Right cardiac atrium (tissue), 5 donors: ENCODE results near the gene ITPRIPL1. TPM values are rescaled to one million over a fixed set of nuclear protein-coding genes. Genes with fewer than 3 reads are reported as not detected.
A peak's percentile ranks its signal among the peaks of the same experiment; 100 is the strongest.
"Not testable (repeated sequence)": the region's sequence is repeated elsewhere in the genome, so short reads cannot be mapped to it uniquely, and the experiment has no call there.

Experiments
- ATAC-seq, 2 donors: fragments of 200-7000 bp; cut with Tn5 transposase; one replicate each; pipeline versions ENCODE4 v1.8.0 to v1.9.1; 2020; ENCODE audit warnings: moderate library complexity in 2 of 2, mild to moderate bottlenecking in 1 of 2
- DNase-seq, 3 donors: peaks; one replicate each; pipeline ENCODE4 v3.0.0-alpha.2; 2020
- H3K27ac ChIP-seq: one replicate; pipeline ENCODE4 v1.5.1; 2013; ENCODE audit warnings: mild to moderate bottlenecking, low read length, control low read depth, moderate library complexity
- H3K27me3 ChIP-seq: one replicate; pipeline ENCODE4 v1.6.1; 2013; ENCODE audit not compliant: control insufficient read depth, insufficient read depth
- H3K4me1 ChIP-seq: one replicate; pipeline ENCODE4 v1.6.1; 2013; ENCODE audit warnings: low read length; ENCODE audit not compliant: control insufficient read depth, insufficient read depth
- H3K4me3 ChIP-seq: one replicate; pipeline ENCODE4 v1.5.1; 2013; ENCODE audit warnings: low read length, control low read depth
- H3K9me3 ChIP-seq: one replicate; pipeline ENCODE4 v1.6.1; 2013; ENCODE audit warnings: low read length; ENCODE audit not compliant: control insufficient read depth
- WGBS: extraction: QIAGEN DNeasy Blood & Tissue Kit; methylation state at CpG from one replicate; pipeline ENCODE4 v1.1.7; 2013; 5-methylcytosine and 5-hydroxymethylcytosine counted together
- intact Hi-C, 4 donors: fragments of 100-400 bp; cut with DNase I; formaldehyde crosslinking; loops; one replicate each; pipeline versions ENCODE4 v1.11.0 to v1.14.0; 2022 to 2023
- long read RNA-seq, 4 donors: library from polyadenylated mRNA; unstranded; transcript quantifications; one replicate each; pipeline ENCODE4 v2.0.0, GENCODE V29; 2020 to 2021
- polyA plus RNA-seq: library from polyadenylated mRNA; stranded (reverse); fragments of 200-250 nt; gene quantifications from one replicate; pipeline ENCODE4 v1.2.3, GENCODE V29; 2013
- total RNA-seq, 4 donors: library from RNA; stranded (reverse); fragmentation: NEBNext Ultra II Directional; extraction: Animal tissue kit (Norgen Biotek cat#: 25700); gene quantifications; one replicate each; pipeline ENCODE4 v1.2.1, GENCODE V29; 2021
- donor health status: healthy with polysubstance abuse.
- donor health status: DM: no; HTN: yes; CAD: no.
- donor health status: DM: no; HTN: no; CAD: no.
- donor health status: DM: no; HTN: yes; CAD: no; lungs with severe emphysema.
- donor health status: DM: yes; HTN: yes; CAD: no.

The ITPRIPL1 gene, protein sequence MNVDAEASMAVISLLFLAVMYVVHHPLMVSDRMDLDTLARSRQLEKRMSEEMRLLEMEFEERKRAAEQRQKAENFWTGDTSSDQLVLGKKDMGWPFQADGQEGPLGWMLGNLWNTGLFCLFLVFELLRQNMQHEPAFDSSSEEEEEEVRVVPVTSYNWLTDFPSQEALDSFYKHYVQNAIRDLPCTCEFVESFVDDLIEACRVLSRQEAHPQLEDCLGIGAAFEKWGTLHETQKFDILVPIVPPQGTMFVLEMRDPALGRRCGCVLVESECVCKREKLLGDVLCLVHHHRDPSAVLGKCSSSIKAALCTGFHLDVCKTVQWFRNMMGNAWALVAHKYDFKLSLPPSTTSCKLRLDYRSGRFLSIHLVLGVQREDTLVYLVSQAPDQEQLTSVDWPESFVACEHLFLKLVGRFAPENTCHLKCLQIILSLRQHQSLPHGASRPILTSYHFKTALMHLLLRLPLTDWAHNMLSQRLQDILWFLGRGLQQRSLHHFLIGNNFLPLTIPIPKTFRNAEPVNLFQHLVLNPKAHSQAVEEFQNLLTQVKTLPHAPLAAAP
- total RNA-seq (1 to 10 TPM in 1 of 4 donors, under 1 TPM in 3; 0.67 to 1.5 (median 0.75) TPM), polyA plus RNA-seq (0.50 TPM)
- long read RNA-seq, donor 1, partial matches to known transcripts, result 0 of 1 reads
- long read RNA-seq, donor 1, other reads (novel, unspliced or antisense), result 0 of 1 reads
- long read RNA-seq, donor 2, partial matches to known transcripts, result 0 of 1 reads
- long read RNA-seq, donor 2, other reads (novel, unspliced or antisense), result 0 of 1 reads
- long read RNA-seq, donor 3, partial matches to known transcripts, result 4 of 4 reads
- long read RNA-seq, donor 3, other reads (novel, unspliced or antisense), result 0 of 4 reads
- long read RNA-seq, donor 4, result 0 reads

DNA sequence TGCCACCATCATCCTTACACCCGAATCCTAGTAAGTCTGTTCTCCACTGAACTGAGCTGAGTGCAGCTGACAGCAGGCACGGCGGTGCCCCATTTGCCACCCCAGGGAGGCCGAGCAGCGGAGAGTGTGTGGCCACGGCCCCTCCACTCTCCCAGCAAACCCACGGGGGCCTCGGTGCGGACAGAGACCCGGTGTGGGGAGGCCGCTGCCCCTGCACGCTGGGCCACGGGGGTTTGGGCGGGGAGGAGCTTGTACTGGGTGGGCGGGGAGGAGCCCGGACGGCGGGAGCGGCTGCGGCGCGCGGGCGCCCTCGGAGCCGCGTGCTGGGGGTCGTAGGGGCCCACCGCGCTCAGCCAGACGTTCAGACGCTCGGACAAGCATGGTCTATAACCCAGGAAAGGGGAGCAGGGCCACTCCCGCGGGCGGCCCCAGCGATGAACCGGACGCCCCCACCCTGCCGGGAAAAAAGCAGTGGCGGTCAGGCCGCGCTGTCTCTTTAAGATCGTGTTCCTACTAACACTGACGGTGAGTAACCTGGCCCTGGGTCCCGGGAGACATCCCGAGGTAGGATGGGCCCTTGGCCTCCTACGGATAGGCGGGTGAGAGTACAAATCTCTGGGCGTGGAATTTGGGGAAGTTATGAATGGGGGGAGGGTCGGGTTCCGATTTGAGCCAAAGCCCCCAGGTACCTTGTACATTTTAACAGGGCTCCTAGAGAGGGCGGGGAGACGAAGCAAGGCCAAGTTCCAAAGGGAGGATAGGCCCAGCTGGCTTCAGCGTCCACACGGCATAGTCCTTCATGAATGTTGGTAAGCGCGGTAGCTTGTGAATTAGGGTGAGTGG lies at the start of gene ITPRIPL1:
Gene ITPRIPL1 (plus strand): TSS at position 277 of the 843 bp plus-strand sequence. CDS start 523 bp downstream, at position 800.
- Histone ChIP-seq H3K4me1 (no peaks in the 10 kb centered on the region), H3K27me3 (no peaks in the 10 kb centered on the region), H3K9me3 (no peaks in the 10 kb centered on the region), H3K27ac (no peak within 1 kb of the TSS), H3K4me3 (peak within 1 kb of the TSS; percentile 68)
- WGBS, result 4% methylated on average over 58 of the region's 58 CpGs
- peak in 2 of 3 donors; percentile 61 to 62 for DNase-seq
- intact Hi-C loops, result no loop called here
- ATAC-seq, result peak; percentile 50 to 54

DNA sequence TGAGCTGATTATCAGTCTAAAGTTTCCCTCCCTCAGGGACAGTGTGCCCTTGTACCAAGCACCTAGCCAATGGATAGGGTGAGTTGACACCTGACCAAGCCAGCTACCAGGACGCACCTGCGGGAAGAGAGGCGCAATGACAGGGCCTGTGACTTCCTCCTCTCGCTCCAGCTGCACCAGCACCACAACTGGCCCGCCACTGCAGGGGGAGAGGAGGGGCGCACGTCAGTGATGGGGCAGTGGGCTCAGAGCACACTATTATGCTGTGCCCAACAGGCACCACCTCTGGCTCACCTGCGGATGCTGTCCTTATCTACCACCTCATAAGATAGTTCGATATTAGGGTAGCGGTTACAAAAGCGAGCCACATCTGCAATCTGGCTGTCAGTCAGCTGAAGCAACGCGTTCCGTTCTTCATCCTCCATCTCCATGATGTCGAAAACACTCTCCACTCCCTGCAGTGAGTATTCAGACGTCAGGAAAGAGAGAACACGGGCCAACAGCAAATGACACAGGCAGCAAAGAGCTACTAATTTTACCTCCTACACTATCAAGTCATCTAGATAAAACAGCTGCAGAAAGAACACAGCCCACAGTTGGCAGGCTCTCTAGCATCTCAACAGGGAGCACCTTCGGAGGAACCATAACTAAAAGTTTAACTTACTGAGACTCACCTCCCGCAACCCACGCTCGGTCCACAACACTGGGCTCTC lies 48.2 kb upstream of the ITPRIPL1 start:
- 91% methylated on average over 21 of the region's 21 CpGs for WGBS
- ATAC-seq (no peak), DNase-seq (no peak)
- H3K27me3 ChIP-seq, result no peaks in the 10 kb centered on the region
- no peak overlapping the region for H3K4me3 ChIP-seq
- no peaks in the 10 kb centered on the region for H3K4me1 ChIP-seq
- intact Hi-C loops, result no loop called here
- no peaks in the 10 kb centered on the region for H3K9me3 ChIP-seq
- no peak overlapping the region for H3K27ac ChIP-seq

DNA sequence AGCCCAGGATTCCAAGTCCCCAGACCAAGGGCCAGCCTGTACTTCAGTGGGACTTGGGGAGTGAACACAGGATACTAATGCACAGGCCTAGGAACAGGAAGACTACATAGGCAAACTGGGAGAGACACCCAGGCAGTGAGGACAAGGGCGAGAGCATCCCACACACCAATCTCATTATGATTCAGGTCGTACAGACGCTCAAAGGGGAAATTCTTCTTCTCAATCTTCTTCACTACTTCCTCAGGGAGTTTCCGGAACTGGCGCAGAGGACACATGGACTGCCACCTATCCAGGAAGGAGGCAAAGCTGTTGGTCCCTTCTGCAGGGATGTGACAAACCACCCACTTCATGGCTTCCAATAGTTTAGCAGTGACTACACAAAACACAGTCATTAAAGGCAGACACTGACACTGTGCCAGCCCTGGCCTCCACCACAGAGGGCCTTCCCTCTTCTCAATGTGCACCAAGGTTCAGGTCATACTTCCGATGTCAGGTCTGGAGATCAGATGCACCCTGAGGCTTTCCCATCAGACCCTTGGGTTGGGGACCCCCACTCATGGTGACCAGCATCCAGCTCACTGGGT lies 37.8 kb upstream of the ITPRIPL1 start:
- no peaks in the 10 kb centered on the region for H3K4me1 ChIP-seq
- no peaks in the 10 kb centered on the region for H3K27me3 ChIP-seq
- DNase-seq (no peak), ATAC-seq (no peak)
- H3K27ac ChIP-seq, result no peak overlapping the region
- no peaks in the 10 kb centered on the region for H3K9me3 ChIP-seq
- WGBS, result 83% methylated on average over 6 of the region's 6 CpGs
- intact Hi-C loops, result no loop called here
- no peak overlapping the region for H3K4me3 ChIP-seq

DNA sequence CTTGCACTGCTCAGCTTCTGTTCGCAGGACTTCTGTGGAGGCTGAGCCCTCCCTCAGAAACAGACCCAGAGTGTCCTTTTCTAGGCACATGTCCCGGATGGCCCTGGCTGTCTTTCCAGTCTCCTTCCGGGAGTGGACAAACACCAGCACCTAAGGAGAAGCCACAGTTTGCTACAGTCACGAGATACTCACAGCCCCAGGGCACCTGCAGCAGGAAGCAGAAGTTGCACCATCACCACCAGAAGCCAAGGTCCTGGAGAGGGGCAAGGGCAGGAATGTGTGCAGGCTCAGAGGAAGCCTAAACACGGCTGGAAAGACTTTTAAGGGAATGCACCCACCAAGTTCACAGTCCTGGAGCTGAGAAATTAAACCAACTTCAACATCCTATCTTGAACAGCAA lies 33.4 kb upstream of the ITPRIPL1 start:
- no peak for ATAC-seq
- intact Hi-C loops, result no loop called here
- DNase-seq, result no peak
- 90% methylated on average over 5 of the region's 5 CpGs for WGBS
- Histone ChIP-seq H3K27ac (no peak overlapping the region), H3K4me3 (no peak overlapping the region), H3K4me1 (no peaks in the 10 kb centered on the region), H3K27me3 (no peaks in the 10 kb centered on the region), H3K9me3 (no peaks in the 10 kb centered on the region)

DNA sequence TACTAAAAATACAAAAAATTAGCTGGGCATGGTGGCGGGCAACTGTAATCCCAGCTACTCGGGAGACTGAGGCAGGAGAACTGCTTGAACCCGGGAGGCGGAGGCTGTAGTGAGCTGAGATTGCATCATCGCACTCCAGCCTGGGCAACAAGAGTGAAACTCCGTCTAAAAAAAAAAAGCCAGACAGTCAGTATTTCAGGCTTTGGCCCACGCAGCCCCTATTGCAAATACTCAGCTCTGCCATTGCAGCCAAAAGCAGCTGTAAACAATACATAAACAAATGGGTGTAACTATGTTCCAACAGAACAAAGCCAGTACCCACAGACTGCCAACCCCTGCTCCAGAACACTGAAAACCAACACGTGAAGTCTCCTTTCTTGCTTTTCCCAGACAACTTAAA lies 30.8 kb upstream of the ITPRIPL1 start:
- WGBS, result 89% methylated on average over 8 of the region's 8 CpGs
- intact Hi-C loops, H3K27ac ChIP-seq, DNase-seq, H3K9me3 ChIP-seq, H3K4me3 ChIP-seq, ATAC-seq, H3K4me1 ChIP-seq, H3K27me3 ChIP-seq: not testable (repeated sequence)

DNA sequence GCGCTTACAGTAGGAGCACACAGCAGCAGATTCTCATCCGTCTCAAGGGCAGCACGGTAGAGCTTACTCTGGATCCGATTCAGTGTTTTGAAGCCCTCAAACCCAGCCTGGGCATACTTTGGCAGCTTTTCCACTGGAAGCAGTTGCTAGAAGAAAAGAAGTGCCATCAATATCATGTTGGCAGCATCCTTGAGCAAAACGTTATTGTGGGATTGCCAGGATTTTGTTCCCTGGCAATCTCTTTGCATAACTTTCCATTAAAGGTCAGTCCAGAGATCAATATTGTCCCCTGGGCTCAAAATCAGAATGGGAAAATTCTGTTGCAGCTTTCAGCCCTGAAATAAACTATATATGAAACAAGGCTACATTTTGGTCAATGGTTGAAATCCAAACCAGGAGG lies 28.2 kb upstream of the ITPRIPL1 start:
- ATAC-seq (no peak), DNase-seq (no peak)
- H3K27me3 ChIP-seq, result no peaks in the 10 kb centered on the region
- WGBS, result 84% methylated on average over 5 of the region's 5 CpGs
- intact Hi-C loops, result no loop called here
- H3K27ac ChIP-seq, result no peak overlapping the region
- H3K9me3 ChIP-seq, result no peaks in the 10 kb centered on the region
- no peaks in the 10 kb centered on the region for H3K4me1 ChIP-seq
- H3K4me3 ChIP-seq, result no peak overlapping the region

DNA sequence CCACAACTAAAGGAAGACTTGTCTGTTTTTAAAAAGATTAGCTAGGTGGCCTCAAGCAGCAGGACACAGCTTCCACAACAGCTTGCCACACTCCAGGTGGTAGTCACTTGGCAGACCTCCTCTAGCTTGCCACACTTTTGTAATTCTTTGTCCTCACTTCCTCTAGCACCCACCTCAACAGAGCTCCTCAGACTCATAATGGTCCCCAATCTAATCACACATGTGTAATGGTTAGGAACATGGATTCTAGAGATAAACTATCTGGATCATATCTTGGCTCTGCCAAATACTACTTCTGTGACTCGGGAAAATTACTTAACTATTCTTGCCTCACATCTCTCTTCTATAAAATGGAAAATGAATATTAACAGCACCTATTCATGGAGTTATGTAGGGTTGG lies 23.3 kb upstream of the ITPRIPL1 start:
- H3K4me1 ChIP-seq, result peaks cover 10% of the 10 kb centered on the region
- H3K9me3 ChIP-seq, result no peaks in the 10 kb centered on the region
- H3K27ac ChIP-seq, result no peak overlapping the region
- no peaks in the 10 kb centered on the region for H3K27me3 ChIP-seq
- no peak overlapping the region for H3K4me3 ChIP-seq
- DNase-seq (no peak), ATAC-seq (no peak)
- intact Hi-C loops, result no loop called here
- WGBS, result 74% methylated on average over 1 of the region's 1 CpG

DNA sequence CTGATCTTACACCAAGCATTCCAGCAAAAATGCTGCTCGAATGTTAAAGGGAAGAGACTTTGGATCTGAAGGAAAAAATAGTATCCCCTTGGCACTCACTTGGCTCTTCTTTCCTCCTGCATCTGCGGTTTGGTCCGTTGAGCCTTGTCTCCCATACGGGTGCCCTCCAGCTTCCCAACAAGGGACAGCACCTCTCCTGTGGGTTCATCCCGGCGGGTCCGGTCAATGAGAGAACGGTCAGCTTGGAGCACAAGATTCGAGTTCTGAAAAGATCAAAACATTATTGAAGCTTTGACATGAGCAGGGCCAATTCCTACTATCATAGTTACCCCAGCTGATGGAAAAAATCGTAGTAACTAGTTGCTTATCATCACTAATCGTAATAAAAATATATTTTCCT lies 20.5 kb upstream of the ITPRIPL1 start:
- Histone ChIP-seq H3K9me3 (no peaks in the 10 kb centered on the region), H3K4me1 (peaks cover 10% of the 10 kb centered on the region), H3K27me3 (no peaks in the 10 kb centered on the region), H3K4me3 (peak overlapping the region; percentile 81), H3K27ac (no peak overlapping the region)
- DNase-seq (no peak), ATAC-seq (no peak)
- intact Hi-C loops, result no loop called here
- WGBS, result 64% methylated on average over 11 of the region's 11 CpGs

DNA sequence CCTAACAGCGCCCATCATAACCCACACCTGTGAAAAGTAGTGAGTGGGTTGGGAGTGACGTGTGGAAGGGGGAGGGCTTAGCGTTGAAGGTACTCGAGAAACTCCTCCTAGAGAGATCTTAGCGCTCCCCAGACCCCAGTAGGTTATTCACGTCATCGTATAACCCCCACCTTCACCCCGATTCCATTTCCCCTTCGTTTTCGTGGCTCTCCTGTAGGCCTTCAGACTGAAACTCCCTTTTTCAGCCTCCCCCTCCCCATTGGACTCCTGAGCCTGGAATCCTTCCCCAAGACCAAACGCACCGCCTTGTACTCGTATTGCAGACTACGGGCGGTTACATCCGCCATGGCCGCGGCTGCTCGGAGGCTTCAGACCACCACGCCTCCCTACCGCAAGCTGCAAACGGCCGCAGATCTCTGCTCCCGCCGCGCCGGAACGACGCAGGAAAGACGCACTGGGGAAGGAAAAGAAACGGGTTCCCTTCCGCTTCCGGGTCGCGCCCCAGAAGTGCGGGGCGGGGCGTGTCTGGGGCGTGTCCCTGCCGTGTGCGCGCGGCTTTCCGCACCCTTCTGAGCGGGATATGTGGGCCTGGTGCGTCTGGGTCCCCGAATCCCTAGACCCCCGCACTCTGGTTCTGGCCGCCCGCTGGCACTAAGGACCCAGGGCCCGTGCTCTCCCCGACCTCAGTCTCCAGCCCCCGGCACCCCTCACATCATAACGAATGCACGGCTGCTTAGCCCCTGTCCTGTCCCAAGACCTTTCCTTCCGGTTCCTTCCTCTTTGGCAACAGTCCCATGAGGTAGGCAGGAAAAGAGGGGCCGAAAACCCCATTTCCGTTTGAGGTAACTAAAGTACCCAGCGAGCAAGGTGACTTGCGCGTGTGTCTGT lies 19.8 kb upstream of the ITPRIPL1 start, which contains the start of gene SNRNP200:
Gene SNRNP200 (minus strand): TSS at position 456 of the 888 bp plus-strand sequence. CDS start 109 bp downstream, at position 347.
- Histone ChIP-seq H3K4me1 (peaks cover 10% of the 10 kb centered on the region), H3K27me3 (no peaks in the 10 kb centered on the region), H3K9me3 (no peaks in the 10 kb centered on the region), H3K27ac (peak within 1 kb of the TSS; percentile 53), H3K4me3 (peak within 1 kb of the TSS; percentile 81)
- under 1% methylated on average over 61 of the region's 61 CpGs for whole genome bisulfite sequencing
- DNase-seq (peak; percentile 90 to 95 (median 94)), ATAC-seq (peak; percentile 99)
- intact Hi-C loops, result no loop called here
